Trophoblast cell (in vitro differentiated cells and primary cell): ENCODE measurements around the gene TEX2.

Experiments
- DNase-seq, 2 donors: peaks; one replicate each; pipeline ENCODE4 v3.0.0-alpha.2; 2016
- H2AFZ ChIP-seq: 2 replicates; pipeline ENCODE4 v1.6.1; 2013; ENCODE audit warnings: low read length, moderate library complexity, mild to moderate bottlenecking; ENCODE audit not compliant: insufficient read depth, poor library complexity
- H2AK5ac ChIP-seq: 2 replicates; pipeline ENCODE4 v1.6.1; 2013; ENCODE audit warnings: mild to moderate bottlenecking, low read length
- H2BK120ac ChIP-seq: 2 replicates; pipeline ENCODE4 v1.6.1; 2013; ENCODE audit warnings: low read length, mild to moderate bottlenecking, moderate library complexity; ENCODE audit not compliant: insufficient read depth, poor library complexity
- H2BK12ac ChIP-seq: 2 replicates; pipeline ENCODE4 v1.6.1; 2013; ENCODE audit warnings: mild to moderate bottlenecking, low read length, moderate library complexity
- H2BK5ac ChIP-seq: 2 replicates; pipeline ENCODE4 v1.6.1; 2013; ENCODE audit warnings: low read length, low read depth, moderate library complexity, mild to moderate bottlenecking; ENCODE audit not compliant: poor library complexity
- H3K14ac ChIP-seq: 2 replicates; pipeline ENCODE4 v1.6.1; 2013; ENCODE audit warnings: mild to moderate bottlenecking, low read length
- H3K18ac ChIP-seq: 2 replicates; pipeline ENCODE4 v1.6.1; 2013; ENCODE audit warnings: mild to moderate bottlenecking, low read length
- H3K23ac ChIP-seq: 2 replicates; pipeline ENCODE4 v1.6.1; 2013; ENCODE audit warnings: low read length
- H3K27ac ChIP-seq: 2 replicates; pipeline ENCODE4 v1.5.1; 2013; ENCODE audit warnings: low read depth, mild to moderate bottlenecking, inconsistent platforms, low read length, moderate library complexity
- H3K27me3 ChIP-seq: 2 replicates; pipeline ENCODE4 v1.6.1; 2013; ENCODE audit warnings: inconsistent platforms, mild to moderate bottlenecking, low read length, moderate library complexity; ENCODE audit not compliant: insufficient read depth
- H3K36me3 ChIP-seq, 2 experiments: 1 replicate in 1 of 2; 2 replicates in 1 of 2; pipeline ENCODE4 v1.6.1; 2013; ENCODE audit warnings: low read length in 2 of 2, mild to moderate bottlenecking in 2 of 2, moderate library complexity in 1 of 2; ENCODE audit not compliant: insufficient read depth in 2 of 2, control insufficient read depth in 1 of 2
- H3K4ac ChIP-seq: 2 replicates; pipeline ENCODE4 v1.6.1; 2013; ENCODE audit warnings: low read depth, mild to moderate bottlenecking, low read length, moderate library complexity
- H3K4me1 ChIP-seq, 2 experiments: 1 replicate in 1 of 2; 2 replicates in 1 of 2; pipeline ENCODE4 v1.6.1; 2013; ENCODE audit warnings: low read length in 2 of 2, mild to moderate bottlenecking in 2 of 2, moderate library complexity in 1 of 2; ENCODE audit not compliant: insufficient read depth in 2 of 2, control insufficient read depth in 1 of 2
- H3K4me2 ChIP-seq: 2 replicates; pipeline ENCODE4 v1.6.1; 2013; ENCODE audit warnings: inconsistent platforms, mild to moderate bottlenecking, low read length, moderate library complexity
- H3K4me3 ChIP-seq: 2 replicates; pipeline ENCODE4 v1.5.1; 2013; ENCODE audit warnings: mild to moderate bottlenecking, low read depth, low read length, inconsistent platforms
- H3K79me1 ChIP-seq: one replicate; pipeline ENCODE4 v1.6.1; 2013; ENCODE audit warnings: low read length
- H3K79me2 ChIP-seq: 2 replicates; pipeline ENCODE4 v1.6.1; 2013; ENCODE audit warnings: low read length, mild to moderate bottlenecking; ENCODE audit not compliant: control insufficient read depth, insufficient read depth, poor library complexity
- H3K9ac ChIP-seq: 2 replicates; pipeline ENCODE4 v1.6.1; 2013; ENCODE audit warnings: mild to moderate bottlenecking, low read length
- H3K9me3 ChIP-seq: 2 replicates; pipeline ENCODE4 v1.6.1; 2013; ENCODE audit warnings: low read depth, mild to moderate bottlenecking, control low read depth, inconsistent platforms, low read length; ENCODE audit not compliant: insufficient read depth
- H4K12ac ChIP-seq: 2 replicates; pipeline ENCODE4 v1.6.1; 2013; ENCODE audit warnings: low read depth, mild to moderate bottlenecking, low read length, moderate library complexity
- H4K8ac ChIP-seq: 2 replicates; pipeline ENCODE4 v1.6.1; 2013; ENCODE audit warnings: low read depth, mild to moderate bottlenecking, low read length, moderate library complexity
- H4K91ac ChIP-seq: one replicate; pipeline ENCODE4 v1.6.1; 2013; ENCODE audit warnings: low read depth, mild to moderate bottlenecking, low read length, moderate library complexity
- WGBS: extraction: QIAGEN DNeasy Blood & Tissue Kit; methylation state at CpG from one replicate; pipeline ENCODE4 v1.1.7; 2013; ENCODE audit warnings: missing lambda C conversion rate; ENCODE audit not compliant: insufficient read length, insufficient coverage; ENCODE audit errors: extremely low coverage; 5-methylcytosine and 5-hydroxymethylcytosine counted together

The TEX2 gene

DNA sequence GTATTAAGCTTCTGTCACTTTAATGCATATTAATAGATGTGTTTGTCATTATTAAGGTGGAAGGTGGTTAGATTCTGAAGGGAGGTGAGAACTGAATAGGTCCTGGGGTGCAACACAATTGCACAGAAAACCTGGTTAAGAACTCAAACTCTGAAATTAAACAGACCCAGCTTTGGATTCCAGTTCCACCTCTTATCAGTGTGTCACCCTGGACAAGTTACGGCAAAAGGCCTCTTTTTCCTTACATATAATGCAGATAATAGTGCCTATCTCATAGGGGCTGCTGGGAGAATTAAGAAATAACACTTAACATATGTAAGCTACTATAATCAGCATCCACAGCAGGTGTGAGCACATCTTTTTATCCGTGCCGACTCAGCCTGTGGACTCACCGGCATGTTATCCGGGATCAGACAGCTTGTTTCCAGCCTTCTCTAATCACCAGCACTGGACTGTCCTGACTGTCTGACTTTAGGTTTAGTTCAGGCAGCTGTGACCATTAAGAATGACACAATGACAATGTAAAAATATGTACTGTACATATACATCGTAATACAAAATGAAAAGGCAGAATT lies 31.4 kb downstream of the TEX2 start:
- no peak overlapping the region for H2AFZ ChIP-seq
- peak; percentile 96 to 98 for DNase-seq
- peak overlapping the region; percentile 40 for H4K8ac ChIP-seq
- H3K27ac ChIP-seq, result peak overlapping the region; percentile 95
- peak overlapping the region; percentile 90 for H4K91ac ChIP-seq
- H3K79me2 ChIP-seq, result peaks cover 11% of the 10 kb centered on the region
- H3K79me1 ChIP-seq, result peaks cover 23% of the 10 kb centered on the region
- H3K36me3 ChIP-seq, result peaks cover 0 to 9% of the 10 kb centered on the region in 2 experiments
- peak overlapping the region; percentile 71 for H3K18ac ChIP-seq
- H3K23ac ChIP-seq, result no peak overlapping the region
- H3K9me3 ChIP-seq, result no peaks in the 10 kb centered on the region
- H3K14ac ChIP-seq, result peak overlapping the region; percentile 36
- peak overlapping the region; percentile 31 for H2AK5ac ChIP-seq
- H3K9ac ChIP-seq, result no peak overlapping the region
- H3K4me3 ChIP-seq, result no peak overlapping the region
- H2BK5ac ChIP-seq, result peak overlapping the region; percentile 95
- no peak overlapping the region for H4K12ac ChIP-seq
- peak overlapping the region; percentile 62 for H2BK120ac ChIP-seq
- H3K27me3 ChIP-seq, result no peaks in the 10 kb centered on the region
- peaks cover 20 to 30% of the 10 kb centered on the region in 2 experiments for H3K4me1 ChIP-seq
- H2BK12ac ChIP-seq, result peak overlapping the region; percentile 90
- no CpG with 5 or more reads among the region's 6 CpGs for WGBS
- H3K4me2 ChIP-seq, result no peak overlapping the region
- peak overlapping the region; percentile 56 for H3K4ac ChIP-seq

DNA sequence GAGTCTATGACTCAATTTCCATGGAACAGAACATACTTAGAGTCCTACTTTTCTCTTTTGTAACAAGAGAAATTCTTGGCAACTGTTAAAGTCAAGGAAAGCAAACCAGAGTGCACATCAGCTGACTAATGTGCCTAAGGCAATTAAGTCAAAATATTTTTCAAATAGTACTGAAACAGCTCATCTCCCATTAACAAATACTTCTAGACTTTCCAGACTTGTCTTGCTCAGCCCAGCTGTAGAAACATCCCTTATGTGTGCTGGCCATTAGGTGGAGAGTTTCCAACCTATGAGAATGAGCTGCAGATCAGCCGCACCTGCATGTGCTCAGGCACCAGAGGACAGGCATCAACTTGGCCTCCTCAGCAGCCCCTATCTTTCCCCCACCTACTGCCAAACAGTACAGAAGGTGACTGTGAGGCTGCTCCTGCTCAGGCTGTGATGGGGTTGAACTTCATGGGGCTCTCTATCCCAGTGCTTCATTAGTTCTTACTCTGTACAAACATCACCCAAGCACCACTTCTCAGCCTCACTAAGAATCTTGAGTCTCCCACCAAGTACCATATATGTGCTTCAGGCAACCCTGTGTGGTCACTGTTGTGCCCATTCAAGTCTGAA lies 32.2 kb downstream of the TEX2 start:
- no peaks in the 10 kb centered on the region for H3K9me3 ChIP-seq
- H3K4me2 ChIP-seq, result no peak overlapping the region
- no peak overlapping the region for H3K23ac ChIP-seq
- peaks cover 11% of the 10 kb centered on the region for H3K79me2 ChIP-seq
- H3K14ac ChIP-seq, result peak overlapping the region; percentile 36
- peaks cover 0 to 9% of the 10 kb centered on the region in 2 experiments for H3K36me3 ChIP-seq
- no peak overlapping the region for H2AFZ ChIP-seq
- WGBS, result no CpG with 5 or more reads among the region's 1 CpG
- peak overlapping the region; percentile 99 for H3K27ac ChIP-seq
- no peak overlapping the region for H3K9ac ChIP-seq
- peak overlapping the region; percentile 99 for H2BK5ac ChIP-seq
- H3K4ac ChIP-seq, result peak overlapping the region; percentile 56
- H3K18ac ChIP-seq, result peak overlapping the region; percentile 71
- H3K4me1 ChIP-seq, result peaks cover 20 to 30% of the 10 kb centered on the region in 2 experiments
- peaks cover 23% of the 10 kb centered on the region for H3K79me1 ChIP-seq
- peak overlapping the region; percentile 62 for H2BK120ac ChIP-seq
- DNase-seq, result peak; percentile 94 to 98
- H4K12ac ChIP-seq, result no peak overlapping the region
- H4K91ac ChIP-seq, result peak overlapping the region; percentile 90
- peak overlapping the region; percentile 31 for H2AK5ac ChIP-seq
- no peaks in the 10 kb centered on the region for H3K27me3 ChIP-seq
- H4K8ac ChIP-seq, result peak overlapping the region; percentile 40
- peak overlapping the region; percentile 90 for H2BK12ac ChIP-seq
- H3K4me3 ChIP-seq, result no peak overlapping the region

DNA sequence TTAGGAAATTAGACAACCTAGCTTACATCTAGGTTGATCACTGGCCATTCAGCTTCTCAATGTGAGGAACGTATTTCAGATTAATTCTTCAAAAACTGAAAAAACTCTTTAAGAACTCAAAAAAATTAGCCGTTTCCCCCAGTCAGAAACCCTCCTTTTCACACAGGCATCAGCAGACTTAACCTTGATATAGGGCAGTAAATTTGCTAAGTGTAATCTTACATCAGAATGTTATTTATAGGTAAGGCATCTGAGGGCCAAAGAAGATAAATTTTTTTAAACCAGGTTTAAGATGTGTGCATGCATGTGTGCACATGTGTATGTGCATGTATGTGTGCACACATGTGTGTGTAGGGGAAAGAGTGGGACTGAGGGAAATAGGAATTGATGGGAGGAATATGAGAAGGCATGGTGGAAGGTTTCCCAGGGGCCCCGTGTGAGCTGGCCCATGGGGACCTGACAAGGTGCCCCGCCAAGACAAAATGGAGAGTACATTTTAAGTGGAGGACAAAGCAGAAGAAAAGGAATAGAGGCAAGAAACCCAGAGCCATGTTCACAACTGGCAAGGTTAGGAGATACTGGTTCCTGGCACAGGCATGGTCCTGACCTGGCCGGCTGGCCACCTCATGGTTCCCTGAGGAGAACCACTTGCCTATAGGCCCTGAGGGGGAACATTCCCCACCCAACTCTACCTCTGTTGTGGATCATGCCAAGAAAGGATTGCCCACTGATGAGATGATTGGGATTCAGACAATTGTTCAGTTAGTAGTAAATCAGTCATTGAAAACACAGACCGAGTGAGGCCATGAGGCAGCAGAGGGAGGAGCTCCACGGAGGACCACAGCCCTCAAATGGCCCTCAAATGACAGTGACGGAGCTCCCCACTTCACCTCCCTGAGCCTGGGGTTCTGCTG lies 33.0 kb downstream of the TEX2 start:
- Histone ChIP-seq H3K36me3 (peaks cover 0 to 8% of the 10 kb centered on the region in 2 experiments), H3K4me3 (no peak overlapping the region), H3K27me3 (no peaks in the 10 kb centered on the region), H3K4ac (peak overlapping the region; percentile 44), H4K91ac (peak overlapping the region; percentile 90), H3K9ac (no peak overlapping the region), H3K14ac (peak overlapping the region; percentile 82), H2BK5ac (peak overlapping the region; percentile 99), H3K27ac (peak overlapping the region; percentile 99), H3K23ac (no peak overlapping the region), H3K9me3 (no peaks in the 10 kb centered on the region), H2BK120ac (peak overlapping the region; percentile 99), H4K8ac (peak overlapping the region; percentile 67), H3K79me2 (peaks cover 12% of the 10 kb centered on the region), H3K4me2 (no peak overlapping the region), H3K79me1 (peaks cover 23% of the 10 kb centered on the region), H2AK5ac (peak overlapping the region; percentile 88), H3K4me1 (peaks cover 20 to 30% of the 10 kb centered on the region in 2 experiments), H2BK12ac (peak overlapping the region; percentile 81), H2AFZ (peak overlapping the region; percentile 14), H3K18ac (peak overlapping the region; percentile 71), H4K12ac (peak overlapping the region; percentile 10)
- DNase-seq, result no peak
- no CpG with 5 or more reads among the region's 8 CpGs for WGBS

DNA sequence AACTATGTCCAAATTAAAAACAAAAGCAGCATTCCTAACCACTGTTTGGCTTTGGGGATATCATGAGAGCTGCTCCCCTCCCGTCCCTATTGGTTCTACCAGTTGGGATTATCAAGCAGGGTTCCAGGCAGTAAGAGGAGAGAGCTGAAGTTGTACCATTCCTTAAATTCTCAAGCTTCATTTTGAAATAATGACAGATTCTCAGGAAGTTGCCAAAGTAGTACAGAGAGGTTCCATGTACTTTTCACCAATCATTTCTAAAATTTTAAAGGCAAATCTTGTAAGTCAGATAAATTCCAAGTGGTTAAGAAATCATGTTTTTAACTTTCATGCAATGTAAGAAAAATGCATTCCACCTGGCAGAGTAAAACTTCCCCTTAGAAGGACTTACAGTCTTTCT lies 36.9 kb downstream of the TEX2 start:
- no peaks in the 10 kb centered on the region for H3K9me3 ChIP-seq
- no peak overlapping the region for H2BK12ac ChIP-seq
- no peak overlapping the region for H3K4ac ChIP-seq
- H3K27me3 ChIP-seq, result no peaks in the 10 kb centered on the region
- no peak overlapping the region for H4K8ac ChIP-seq
- H3K4me3 ChIP-seq, result no peak overlapping the region
- H2BK120ac ChIP-seq, result no peak overlapping the region
- H2AK5ac ChIP-seq, result no peak overlapping the region
- H2BK5ac ChIP-seq, result no peak overlapping the region
- no peak overlapping the region for H4K12ac ChIP-seq
- DNase-seq, result peak in 1 of 2 donors; percentile 78
- H3K4me2 ChIP-seq, result no peak overlapping the region
- H3K36me3 ChIP-seq, result peaks cover 2 to 3% of the 10 kb centered on the region in 2 experiments
- H3K79me2 ChIP-seq, result peaks cover 9% of the 10 kb centered on the region
- no peak overlapping the region for H2AFZ ChIP-seq
- no peak overlapping the region for H3K14ac ChIP-seq
- H3K9ac ChIP-seq, result no peak overlapping the region
- no peak overlapping the region for H4K91ac ChIP-seq
- peaks cover 14% of the 10 kb centered on the region for H3K79me1 ChIP-seq
- no peak overlapping the region for H3K23ac ChIP-seq
- peaks cover 12% of the 10 kb centered on the region in 2 experiments for H3K4me1 ChIP-seq
- H3K27ac ChIP-seq, result no peak overlapping the region
- no CpG with 5 or more reads among the region's 1 CpG for WGBS
- H3K18ac ChIP-seq, result no peak overlapping the region
